ENCODE results near the gene ELMO1.

The ELMO1 gene

GRCh38 chr7:37448636-37449361 lies at the start of gene ELMO1:
Gene ELMO1 (minus strand): TSS chr7:37448864. CDS start chr7:37342690, 106,174 bp downstream.
- DNase-seq (ENCODE audit: low spot score), result peak; percentile 60

DNA sequence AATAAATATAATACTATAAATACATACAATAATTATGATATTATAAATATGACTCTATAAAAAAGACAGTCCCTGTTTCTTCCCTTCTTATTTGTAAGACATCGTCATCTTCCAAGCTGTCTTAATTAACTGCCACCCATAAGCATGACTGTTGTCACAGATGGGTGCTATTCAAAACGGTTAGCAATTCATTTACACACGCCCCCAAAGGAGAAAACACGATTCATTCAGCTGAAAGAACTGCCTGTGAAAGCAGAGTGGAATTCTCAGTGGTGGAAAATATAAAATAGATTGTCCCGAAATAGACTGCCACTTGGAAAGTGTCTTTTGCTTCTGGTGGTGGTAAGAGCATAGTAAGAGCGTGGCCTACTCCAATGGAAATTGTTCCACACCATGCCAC lies 48.9 kb upstream of the ELMO1 start:
- DNase-seq (ENCODE audit: low spot score), result no peak

GRCh38 chr7:37495574-37496184 lies 47.0 kb upstream of the ELMO1 start:
- peak; percentile 22 for DNase-seq (ENCODE audit: low spot score)

DNA sequence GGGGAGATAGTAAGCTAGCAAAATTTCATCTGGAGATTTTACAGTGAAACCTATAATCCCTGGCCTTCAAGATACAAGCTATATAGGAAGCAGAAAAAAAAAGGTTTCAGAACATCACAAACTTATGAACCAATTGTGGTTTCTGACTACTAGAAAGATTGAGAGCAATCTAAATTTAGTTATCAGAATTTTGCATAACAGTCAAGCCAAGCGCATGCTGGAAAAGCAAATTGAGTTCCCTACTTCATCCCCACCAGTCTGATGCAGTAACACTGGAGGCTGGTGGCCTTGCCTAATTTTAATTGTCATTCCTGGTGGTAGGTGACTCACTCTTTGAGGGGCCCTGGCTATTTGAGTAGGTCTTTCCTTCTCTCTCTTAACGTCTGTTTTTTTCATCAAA lies 46.3 kb upstream of the ELMO1 start:
- no peak for DNase-seq (ENCODE audit: low spot score)

DNA sequence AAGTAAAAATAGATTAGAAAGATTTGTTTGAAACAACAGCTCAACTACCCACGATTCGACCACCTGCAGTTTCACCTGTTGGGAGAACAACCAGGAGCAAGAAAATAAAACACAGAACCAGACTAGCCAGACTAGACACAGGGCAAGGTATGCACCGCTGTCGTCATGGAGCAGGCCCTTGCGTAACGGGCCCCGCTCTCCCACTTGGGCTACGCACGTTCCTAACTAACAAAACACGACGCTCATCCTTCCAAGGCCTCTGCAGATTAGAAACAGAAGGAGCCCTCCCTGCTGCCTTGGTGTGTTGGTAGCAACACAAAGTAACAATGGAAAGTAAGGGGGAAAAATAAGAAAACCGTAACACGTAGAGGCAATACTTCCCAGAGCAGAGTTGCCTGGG lies 45.1 kb upstream of the ELMO1 start:
- DNase-seq (ENCODE audit: low spot score), result no peak

GRCh38 chr7:37493123-37493522 lies 44.5 kb upstream of the ELMO1 start:
- DNase-seq (ENCODE audit: low spot score), result no peak

DNA sequence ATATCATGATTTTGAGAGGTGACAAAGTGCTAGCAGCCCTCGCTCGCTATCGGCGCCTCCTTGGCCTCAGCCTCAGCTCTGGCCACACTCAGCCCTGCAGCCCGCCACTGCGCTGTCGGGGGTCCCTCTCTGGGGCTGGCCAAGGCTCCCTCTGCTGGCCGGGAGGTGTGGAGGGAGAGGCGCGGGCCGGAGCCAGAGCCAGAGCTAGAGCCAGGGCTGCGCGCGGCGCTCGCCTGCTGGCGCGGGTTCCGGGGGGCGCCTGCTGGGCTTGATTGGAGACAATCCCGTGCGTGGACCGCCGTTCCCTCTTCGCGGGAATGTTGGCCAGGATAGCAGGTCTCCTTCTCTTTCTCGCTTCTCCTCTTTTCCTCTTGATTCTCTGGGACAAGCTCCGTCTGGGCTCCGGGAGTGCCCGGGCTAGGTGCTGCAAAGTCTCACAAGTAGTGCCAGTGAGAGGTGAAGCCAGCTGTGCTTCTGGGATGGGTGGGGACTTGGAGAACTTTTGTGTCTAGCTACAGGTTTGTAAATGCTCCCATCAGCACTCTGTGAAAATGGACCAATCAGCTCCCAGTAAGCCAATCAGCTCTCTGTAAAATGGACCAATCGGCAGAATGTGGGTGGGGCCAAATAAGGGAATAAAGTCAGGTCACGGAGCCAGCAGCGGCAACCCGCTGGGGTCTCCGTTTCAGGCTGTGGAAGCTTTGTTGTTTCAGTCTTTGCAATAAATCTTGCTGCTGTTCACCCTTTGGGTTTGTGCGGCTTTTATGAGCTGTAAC lies 43.4 kb upstream of the ELMO1 start:
- no peak for DNase-seq (ENCODE audit: low spot score)

DNA sequence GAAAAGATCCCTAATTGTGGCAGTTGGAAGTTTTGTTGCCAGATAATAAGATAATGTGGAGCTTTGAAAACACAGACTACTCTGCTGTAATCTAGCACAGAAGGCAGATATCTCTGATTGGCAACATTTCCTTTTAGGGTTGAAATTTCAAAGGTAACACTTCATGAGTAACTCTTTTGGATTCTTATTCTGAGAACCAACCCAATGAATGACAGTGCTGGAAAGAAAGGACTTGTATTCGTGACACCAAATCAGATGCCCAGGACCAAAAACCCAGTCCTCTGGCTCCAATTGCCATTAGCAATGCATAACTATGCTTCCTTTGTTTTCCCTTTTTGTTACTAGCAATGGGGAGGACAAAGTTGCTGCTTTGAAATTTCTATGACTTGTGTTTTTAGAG lies 41.0 kb upstream of the ELMO1 start:
- no peak for DNase-seq (ENCODE audit: low spot score)

DNA sequence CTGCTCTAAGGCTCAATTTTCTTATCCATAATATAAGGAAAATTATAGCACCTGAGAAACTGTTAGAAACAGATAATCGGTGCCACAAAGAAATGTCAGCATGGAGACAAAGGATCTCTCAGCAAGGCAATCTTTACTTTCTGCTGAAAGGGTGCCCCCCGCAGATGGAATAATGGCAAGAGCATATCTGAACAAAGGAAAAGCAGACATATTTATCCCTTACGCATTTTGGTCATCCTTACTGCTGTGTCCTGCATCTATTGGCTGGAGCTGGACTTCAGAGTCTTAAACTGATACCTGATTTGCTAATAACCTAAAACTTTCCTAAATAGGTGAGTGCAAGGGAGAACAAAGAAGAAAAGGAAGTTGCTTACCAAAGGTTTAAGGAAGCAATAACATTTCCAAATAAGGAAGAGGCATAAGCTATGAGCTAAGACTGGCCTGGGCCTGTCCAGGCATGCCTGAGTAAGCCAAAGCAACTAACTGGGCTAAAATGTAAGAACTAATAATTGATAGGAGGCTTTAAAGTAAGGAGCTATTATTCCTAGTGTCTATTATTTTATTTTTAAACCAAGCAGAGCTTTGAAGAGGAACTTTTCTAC lies 39.6 kb upstream of the ELMO1 start:
- no peak for DNase-seq (ENCODE audit: low spot score)

GRCh38 chr7:37484426-37485073 lies 35.9 kb upstream of the ELMO1 start:
- no peak for DNase-seq (ENCODE audit: low spot score)

- no peak for DNase-seq (ENCODE audit: low spot score)
Observed at GRCh38 chr7:37483627-37484026, 35.0 kb upstream of the ELMO1 start.

DNA sequence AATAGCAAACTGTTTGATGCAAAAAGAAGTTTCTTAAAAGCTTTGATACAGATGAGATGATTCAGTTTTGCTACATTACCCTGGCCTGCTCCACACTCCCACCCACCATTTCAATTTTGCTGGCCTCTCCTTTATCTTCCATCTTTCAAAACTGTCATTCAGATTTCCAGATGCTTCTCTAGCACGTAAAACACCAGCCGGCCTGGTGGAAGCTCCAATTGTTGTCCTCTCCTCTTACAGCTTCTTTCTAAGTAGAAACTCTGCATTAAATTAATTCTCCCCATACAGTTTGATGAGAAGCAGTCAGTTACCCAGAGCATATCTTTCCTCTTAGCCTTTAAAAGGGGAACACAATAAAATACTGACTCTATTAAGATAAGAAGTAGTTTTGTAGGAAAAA lies 34.3 kb upstream of the ELMO1 start:
- no peak for DNase-seq (ENCODE audit: low spot score)

DNA sequence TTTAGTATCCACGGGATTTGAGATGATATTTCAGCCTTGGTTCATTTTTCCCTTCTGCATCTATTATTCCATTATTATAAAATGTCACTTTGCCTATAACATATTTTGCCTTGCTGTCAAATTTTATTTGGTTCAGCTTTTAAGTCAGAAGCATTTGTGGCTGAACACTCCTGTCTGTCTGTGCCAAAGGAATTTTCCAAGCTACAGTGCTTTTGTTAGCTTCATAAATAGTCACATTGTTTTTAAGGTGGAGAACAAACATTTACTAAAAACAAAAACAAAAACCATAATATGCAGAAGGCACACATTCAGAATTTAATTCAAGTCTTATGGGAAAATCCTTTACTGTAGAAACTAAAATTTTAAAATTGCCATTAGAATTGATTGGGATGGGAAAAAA lies 33.8 kb upstream of the ELMO1 start:
- no peak for DNase-seq (ENCODE audit: low spot score)

DNA sequence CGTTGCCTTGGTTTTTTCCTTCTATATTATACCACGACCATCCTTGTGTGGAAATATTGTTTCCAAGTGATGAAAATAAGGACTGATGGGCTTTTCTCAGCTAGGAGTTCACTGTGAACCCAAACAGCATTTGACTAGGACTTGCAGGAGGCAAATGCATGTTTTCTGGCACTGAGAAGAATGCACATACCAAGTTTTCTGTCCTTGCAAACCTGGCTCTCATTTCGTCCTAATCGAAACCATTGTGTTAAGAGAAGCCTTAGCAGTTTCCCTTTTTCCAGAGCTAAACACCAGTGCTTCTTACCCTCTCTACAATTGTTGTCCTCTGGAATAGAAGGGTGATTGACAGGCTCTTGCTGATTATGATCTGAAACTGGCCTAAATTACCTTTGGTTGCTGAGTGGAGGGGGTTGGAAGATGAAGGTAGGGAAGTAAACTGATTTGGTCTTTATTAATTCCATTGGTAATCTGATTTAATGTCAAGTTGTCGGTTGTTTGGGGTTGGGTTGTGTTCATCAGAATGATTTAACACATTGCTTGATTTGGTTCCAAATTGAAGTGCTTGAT lies 33.1 kb upstream of the ELMO1 start:
- DNase-seq (ENCODE audit: low spot score), result no peak

DNA sequence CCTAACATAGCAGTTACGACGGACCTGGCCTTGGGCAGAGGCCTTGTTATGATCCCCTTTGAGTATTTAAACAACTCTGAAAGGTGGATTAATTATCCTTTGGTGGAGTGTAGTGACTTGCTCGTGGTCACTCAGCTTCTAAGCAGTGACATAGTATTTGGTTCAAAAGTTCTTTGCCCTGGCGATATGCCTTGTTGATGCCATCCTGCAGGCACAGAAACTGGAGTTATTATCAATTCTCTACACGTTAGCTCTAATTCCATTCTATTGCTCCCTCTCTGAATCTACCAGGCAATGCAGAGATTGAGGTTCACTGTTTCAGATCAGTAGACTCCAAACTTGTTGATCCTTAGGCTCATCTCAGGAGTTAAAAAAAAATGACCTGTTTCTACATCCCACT lies 32.5 kb upstream of the ELMO1 start:
- no peak for DNase-seq (ENCODE audit: low spot score)

DNA sequence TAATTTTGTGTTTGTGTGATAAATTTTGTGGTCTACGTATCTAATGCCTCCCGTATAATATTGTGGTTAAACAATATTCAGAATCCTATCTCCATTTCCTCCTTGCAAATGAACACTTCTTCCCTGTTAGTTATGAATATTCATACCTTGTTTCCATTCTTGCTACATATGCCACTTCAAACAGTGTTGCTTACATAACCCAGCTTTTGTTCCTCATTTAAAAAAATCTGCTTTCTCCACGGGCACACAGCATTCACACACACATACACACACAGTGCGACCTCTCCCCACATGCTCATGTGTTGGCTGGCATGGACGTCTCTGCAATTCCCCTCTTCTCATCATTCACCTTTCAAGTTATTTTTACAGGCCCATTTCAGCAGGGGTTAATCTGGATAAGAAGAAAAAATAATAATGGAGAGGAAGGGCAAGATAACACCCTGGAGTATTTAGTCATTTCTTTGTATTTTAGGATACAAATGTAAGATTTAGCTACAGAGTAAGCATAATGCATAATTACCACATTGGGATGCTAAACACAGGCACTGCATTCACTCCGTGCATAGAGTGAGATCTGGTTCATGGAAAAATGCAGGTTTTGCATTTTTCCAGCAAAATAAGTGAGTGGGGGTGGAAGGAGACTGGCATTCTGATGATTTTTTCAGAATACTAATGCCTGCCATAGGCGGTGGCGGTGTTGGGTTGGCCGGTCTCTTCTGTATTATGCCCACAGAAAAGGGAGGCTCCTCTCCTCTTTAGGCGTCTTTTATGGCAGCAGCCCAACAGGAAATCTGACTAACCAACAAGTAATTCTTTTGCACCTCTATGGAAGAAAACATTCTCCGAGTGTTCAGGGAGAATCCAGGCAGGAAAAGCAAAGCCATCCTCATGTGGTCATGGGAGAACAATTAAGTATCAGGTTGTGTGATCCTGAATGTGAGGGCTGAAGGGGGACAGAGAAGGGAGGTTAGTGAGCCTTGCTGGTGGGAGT lies 31.7 kb upstream of the ELMO1 start:
- no peak for DNase-seq (ENCODE audit: low spot score)

DNA sequence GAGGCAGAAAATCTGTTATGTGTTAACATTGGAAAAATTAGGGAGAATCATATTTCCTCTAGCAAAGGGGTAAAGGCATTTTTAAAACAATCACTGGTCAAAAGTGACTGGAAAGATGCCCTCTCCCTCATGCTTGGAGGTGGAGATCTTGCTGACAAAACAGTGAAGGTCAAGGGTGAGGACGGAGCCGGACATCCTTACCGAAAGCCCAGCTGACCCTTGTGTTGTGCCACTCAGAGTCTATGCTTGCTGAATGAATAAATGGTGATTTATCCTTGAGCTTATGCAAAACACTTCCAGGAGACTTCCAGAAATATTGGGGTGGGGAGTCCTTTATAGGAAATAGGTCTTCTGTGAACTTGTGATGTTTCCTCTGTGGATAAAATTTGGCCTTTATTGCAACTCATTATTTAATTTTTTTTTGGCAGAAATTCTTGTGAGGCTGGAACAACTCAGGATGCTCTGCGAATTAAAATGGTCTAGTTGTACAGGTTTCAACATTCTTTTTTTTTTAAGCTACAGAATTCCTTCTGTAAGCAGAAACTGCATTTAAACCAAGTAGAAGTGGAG lies 28.3 kb upstream of the ELMO1 start:
- DNase-seq (ENCODE audit: low spot score), result no peak

GRCh38 chr7:37476428-37476827 lies 27.8 kb upstream of the ELMO1 start:
- no peak for DNase-seq (ENCODE audit: low spot score)

- no peak for DNase-seq (ENCODE audit: low spot score)
Observed at GRCh38 chr7:37475646-37476045, 27.0 kb upstream of the ELMO1 start.

DNA sequence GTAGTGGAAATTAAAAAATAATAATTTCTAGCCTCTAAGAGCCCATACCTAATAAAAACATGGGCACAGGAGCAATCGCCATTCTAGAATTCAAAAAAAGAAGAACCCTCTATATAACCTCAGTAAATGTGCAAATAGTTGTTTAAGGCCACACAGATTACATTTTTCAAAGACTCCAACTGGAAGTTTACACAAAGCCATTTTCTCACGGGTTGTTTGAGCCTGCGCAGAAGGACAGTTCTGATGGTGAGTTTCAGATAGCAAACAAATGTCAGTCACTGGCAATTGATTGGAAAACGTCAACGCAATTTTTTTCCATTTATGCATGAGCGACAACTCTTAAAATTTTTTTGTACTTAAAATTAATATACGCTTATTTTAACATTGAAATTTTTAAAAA lies 23.0 kb upstream of the ELMO1 start:
- DNase-seq (ENCODE audit: low spot score), result no peak

Data from HuH-7.5 (cell line).